ENCODE data around the gene DOCK4.

Gene DOCK4

GRCh38 chr7:112116894-112117293, 89.3 kb downstream of the DOCK4 start:
- H3K27me3 ChIP-seq (ENCODE audit: control insufficient read depth in 2 of 2, insufficient read depth in 2 of 2, low read length in 2 of 2): no peaks in the 10 kb centered on the region
- no peaks in the 10 kb centered on the region for H3K36me3 ChIP-seq (ENCODE audit: control insufficient read depth in 2 of 2, insufficient read depth in 2 of 2, low read length in 2 of 2)
- H3K4me3 ChIP-seq (ENCODE audit: low read length in 2 of 2): no peak overlapping the region
- H3K9me3 ChIP-seq (ENCODE audit: control insufficient read depth in 2 of 2, low read length in 2 of 2): no peaks in the 10 kb centered on the region
- H3K9ac ChIP-seq (ENCODE audit: low read depth in 1 of 2, low read length in 2 of 2): no peak overlapping the region
- peaks cover 0 to 2% of the 10 kb centered on the region in 2 donors for H3K4me1 ChIP-seq (ENCODE audit: control insufficient read depth in 2 of 2, insufficient read depth in 2 of 2, low read length in 2 of 2)
- H3K27ac ChIP-seq (ENCODE audit: low read depth in 2 of 2, low read length in 2 of 2): no peak overlapping the region

GRCh38 chr7:112116358-112116757, 89.8 kb downstream of the DOCK4 start:
- Histone ChIP-seq H3K36me3 (ENCODE audit: control insufficient read depth in 2 of 2, insufficient read depth in 2 of 2, low read length in 2 of 2) (no peaks in the 10 kb centered on the region), H3K9me3 (ENCODE audit: control insufficient read depth in 2 of 2, low read length in 2 of 2) (no peaks in the 10 kb centered on the region)

GRCh38 chr7:112115880-112116279, 90.3 kb downstream of the DOCK4 start:
- Histone ChIP-seq H3K9ac (ENCODE audit: low read depth in 1 of 2, low read length in 2 of 2) (no peak overlapping the region), H3K36me3 (ENCODE audit: control insufficient read depth in 2 of 2, insufficient read depth in 2 of 2, low read length in 2 of 2) (no peaks in the 10 kb centered on the region), H3K9me3 (ENCODE audit: control insufficient read depth in 2 of 2, low read length in 2 of 2) (no peaks in the 10 kb centered on the region), H3K27me3 (ENCODE audit: control insufficient read depth in 2 of 2, insufficient read depth in 2 of 2, low read length in 2 of 2) (no peaks in the 10 kb centered on the region), H3K4me1 (ENCODE audit: control insufficient read depth in 2 of 2, insufficient read depth in 2 of 2, low read length in 2 of 2) (peaks cover 0 to 2% of the 10 kb centered on the region in 2 donors), H3K27ac (ENCODE audit: low read depth in 2 of 2, low read length in 2 of 2) (no peak overlapping the region), H3K4me3 (ENCODE audit: low read length in 2 of 2) (no peak overlapping the region)

More at GRCh38 chr7:112116358-112116757, 89.8 kb downstream of the DOCK4 start:
- peaks cover 0 to 2% of the 10 kb centered on the region in 2 donors for H3K4me1 ChIP-seq (ENCODE audit: control insufficient read depth in 2 of 2, insufficient read depth in 2 of 2, low read length in 2 of 2)
- H3K27me3 ChIP-seq (ENCODE audit: control insufficient read depth in 2 of 2, insufficient read depth in 2 of 2, low read length in 2 of 2): no peaks in the 10 kb centered on the region
- no peak overlapping the region for H3K9ac ChIP-seq (ENCODE audit: low read depth in 1 of 2, low read length in 2 of 2)
- no peak overlapping the region for H3K27ac ChIP-seq (ENCODE audit: low read depth in 2 of 2, low read length in 2 of 2)
- no peak overlapping the region for H3K4me3 ChIP-seq (ENCODE audit: low read length in 2 of 2)

GRCh38 chr7:112113913-112114575, 92.2 kb downstream of the DOCK4 start:
- H3K4me3 ChIP-seq (ENCODE audit: low read length in 2 of 2): no peak overlapping the region
- H3K9me3 ChIP-seq (ENCODE audit: control insufficient read depth in 2 of 2, low read length in 2 of 2): no peaks in the 10 kb centered on the region
- H3K9ac ChIP-seq (ENCODE audit: low read depth in 1 of 2, low read length in 2 of 2): no peak overlapping the region
- H3K4me1 ChIP-seq (ENCODE audit: control insufficient read depth in 2 of 2, insufficient read depth in 2 of 2, low read length in 2 of 2): peaks cover 0 to 2% of the 10 kb centered on the region in 2 donors
- H3K27ac ChIP-seq (ENCODE audit: low read depth in 2 of 2, low read length in 2 of 2): no peak overlapping the region
- no peaks in the 10 kb centered on the region for H3K36me3 ChIP-seq (ENCODE audit: control insufficient read depth in 2 of 2, insufficient read depth in 2 of 2, low read length in 2 of 2)
- H3K27me3 ChIP-seq (ENCODE audit: control insufficient read depth in 2 of 2, insufficient read depth in 2 of 2, low read length in 2 of 2): no peaks in the 10 kb centered on the region

GRCh38 chr7:112112822-112113255, 93.4 kb downstream of the DOCK4 start:
- no peak overlapping the region for H3K9ac ChIP-seq (ENCODE audit: low read depth in 1 of 2, low read length in 2 of 2)
- no peak overlapping the region for H3K4me3 ChIP-seq (ENCODE audit: low read length in 2 of 2)
- H3K4me1 ChIP-seq (ENCODE audit: control insufficient read depth in 2 of 2, insufficient read depth in 2 of 2, low read length in 2 of 2): peaks cover 0 to 2% of the 10 kb centered on the region in 2 donors
- H3K27ac ChIP-seq (ENCODE audit: low read depth in 2 of 2, low read length in 2 of 2): no peak overlapping the region
- no peaks in the 10 kb centered on the region for H3K36me3 ChIP-seq (ENCODE audit: control insufficient read depth in 2 of 2, insufficient read depth in 2 of 2, low read length in 2 of 2)
- no peaks in the 10 kb centered on the region for H3K9me3 ChIP-seq (ENCODE audit: control insufficient read depth in 2 of 2, low read length in 2 of 2)
- H3K27me3 ChIP-seq (ENCODE audit: control insufficient read depth in 2 of 2, insufficient read depth in 2 of 2, low read length in 2 of 2): no peaks in the 10 kb centered on the region

GRCh38 chr7:112110651-112111050, 95.5 kb downstream of the DOCK4 start:
- H3K4me1 ChIP-seq (ENCODE audit: control insufficient read depth in 2 of 2, insufficient read depth in 2 of 2, low read length in 2 of 2): no peaks in the 10 kb centered on the region
- no peak overlapping the region for H3K27ac ChIP-seq (ENCODE audit: low read depth in 2 of 2, low read length in 2 of 2)
- no peaks in the 10 kb centered on the region for H3K27me3 ChIP-seq (ENCODE audit: control insufficient read depth in 2 of 2, insufficient read depth in 2 of 2, low read length in 2 of 2)
- no peaks in the 10 kb centered on the region for H3K36me3 ChIP-seq (ENCODE audit: control insufficient read depth in 2 of 2, insufficient read depth in 2 of 2, low read length in 2 of 2)
- no peak overlapping the region for H3K4me3 ChIP-seq (ENCODE audit: low read length in 2 of 2)
- H3K9ac ChIP-seq (ENCODE audit: low read depth in 1 of 2, low read length in 2 of 2): no peak overlapping the region
- no peaks in the 10 kb centered on the region for H3K9me3 ChIP-seq (ENCODE audit: control insufficient read depth in 2 of 2, low read length in 2 of 2)

GRCh38 chr7:112110175-112110574, 96.0 kb downstream of the DOCK4 start:
- Histone ChIP-seq H3K4me1 (ENCODE audit: control insufficient read depth in 2 of 2, insufficient read depth in 2 of 2, low read length in 2 of 2) (no peaks in the 10 kb centered on the region), H3K27ac (ENCODE audit: low read depth in 2 of 2, low read length in 2 of 2) (no peak overlapping the region), H3K36me3 (ENCODE audit: control insufficient read depth in 2 of 2, insufficient read depth in 2 of 2, low read length in 2 of 2) (no peaks in the 10 kb centered on the region), H3K9me3 (ENCODE audit: control insufficient read depth in 2 of 2, low read length in 2 of 2) (no peaks in the 10 kb centered on the region), H3K4me3 (ENCODE audit: low read length in 2 of 2) (no peak overlapping the region), H3K9ac (ENCODE audit: low read depth in 1 of 2, low read length in 2 of 2) (no peak overlapping the region), H3K27me3 (ENCODE audit: control insufficient read depth in 2 of 2, insufficient read depth in 2 of 2, low read length in 2 of 2) (no peaks in the 10 kb centered on the region)

- H3K4me1 ChIP-seq (ENCODE audit: control insufficient read depth in 2 of 2, insufficient read depth in 2 of 2, low read length in 2 of 2): no peaks in the 10 kb centered on the region
- no peaks in the 10 kb centered on the region for H3K36me3 ChIP-seq (ENCODE audit: control insufficient read depth in 2 of 2, insufficient read depth in 2 of 2, low read length in 2 of 2)
These were observed 97.2 kb downstream of the DOCK4 start for GRCh38 chr7:112108981-112109380.

GRCh38 chr7:112105584-112106530, 100.3 kb downstream of the DOCK4 start:
- no peaks in the 10 kb centered on the region for H3K9me3 ChIP-seq (ENCODE audit: control insufficient read depth in 2 of 2, low read length in 2 of 2)
- H3K4me3 ChIP-seq (ENCODE audit: low read length in 2 of 2): no peak overlapping the region
- peaks cover 0 to 2% of the 10 kb centered on the region in 2 donors for H3K4me1 ChIP-seq (ENCODE audit: control insufficient read depth in 2 of 2, insufficient read depth in 2 of 2, low read length in 2 of 2)
- H3K9ac ChIP-seq (ENCODE audit: low read depth in 1 of 2, low read length in 2 of 2): no peak overlapping the region
- no peaks in the 10 kb centered on the region for H3K27me3 ChIP-seq (ENCODE audit: control insufficient read depth in 2 of 2, insufficient read depth in 2 of 2, low read length in 2 of 2)
- H3K36me3 ChIP-seq (ENCODE audit: control insufficient read depth in 2 of 2, insufficient read depth in 2 of 2, low read length in 2 of 2): no peaks in the 10 kb centered on the region
- H3K27ac ChIP-seq (ENCODE audit: low read depth in 2 of 2, low read length in 2 of 2): no peak overlapping the region

More at GRCh38 chr7:112108981-112109380, 97.2 kb downstream of the DOCK4 start:
- Histone ChIP-seq H3K27ac (ENCODE audit: low read depth in 2 of 2, low read length in 2 of 2) (no peak overlapping the region), H3K4me3 (ENCODE audit: low read length in 2 of 2) (no peak overlapping the region), H3K9ac (ENCODE audit: low read depth in 1 of 2, low read length in 2 of 2) (no peak overlapping the region), H3K9me3 (ENCODE audit: control insufficient read depth in 2 of 2, low read length in 2 of 2) (no peaks in the 10 kb centered on the region), H3K27me3 (ENCODE audit: control insufficient read depth in 2 of 2, insufficient read depth in 2 of 2, low read length in 2 of 2) (no peaks in the 10 kb centered on the region)

GRCh38 chr7:112104120-112104519, 102.1 kb downstream of the DOCK4 start:
- Histone ChIP-seq H3K4me3 (ENCODE audit: low read length in 2 of 2) (no peak overlapping the region), H3K36me3 (ENCODE audit: control insufficient read depth in 2 of 2, insufficient read depth in 2 of 2, low read length in 2 of 2) (no peaks in the 10 kb centered on the region), H3K9ac (ENCODE audit: low read depth in 1 of 2, low read length in 2 of 2) (no peak overlapping the region), H3K9me3 (ENCODE audit: control insufficient read depth in 2 of 2, low read length in 2 of 2) (no peaks in the 10 kb centered on the region), H3K4me1 (ENCODE audit: control insufficient read depth in 2 of 2, insufficient read depth in 2 of 2, low read length in 2 of 2) (peaks cover 0 to 2% of the 10 kb centered on the region in 2 donors), H3K27ac (ENCODE audit: low read depth in 2 of 2, low read length in 2 of 2) (no peak overlapping the region), H3K27me3 (ENCODE audit: control insufficient read depth in 2 of 2, insufficient read depth in 2 of 2, low read length in 2 of 2) (no peaks in the 10 kb centered on the region)

Data from mucosa of rectum (tissue), 2 donors.